Loucy (cell line): ENCODE data around the gene ACP7.

Source experiments
- EZH2phosphoT487 ChIP-seq: fragments of 200-600 bp; IDR thresholded peaks from 2 replicates; pipeline ENCODE4 v1.6.1; 2018; ENCODE audit warnings: antibody characterized with exemption, mild to moderate bottlenecking, moderate library complexity, borderline replicate concordance
- TF ChIP-seq, protein P1 (sequence below): fragments of 200-600 bp; sonication (generic); conservative IDR thresholded peaks from 2 replicates; pipeline ENCODE4 v1.5.1; 2014; ENCODE audit warnings: mild to moderate bottlenecking, antibody characterized with exemption, low read length

GRCh38 chr19:39074205-39074692, 9.9 kb upstream of the ACP7 start:
- TF ChIP-seq, protein P1, sequence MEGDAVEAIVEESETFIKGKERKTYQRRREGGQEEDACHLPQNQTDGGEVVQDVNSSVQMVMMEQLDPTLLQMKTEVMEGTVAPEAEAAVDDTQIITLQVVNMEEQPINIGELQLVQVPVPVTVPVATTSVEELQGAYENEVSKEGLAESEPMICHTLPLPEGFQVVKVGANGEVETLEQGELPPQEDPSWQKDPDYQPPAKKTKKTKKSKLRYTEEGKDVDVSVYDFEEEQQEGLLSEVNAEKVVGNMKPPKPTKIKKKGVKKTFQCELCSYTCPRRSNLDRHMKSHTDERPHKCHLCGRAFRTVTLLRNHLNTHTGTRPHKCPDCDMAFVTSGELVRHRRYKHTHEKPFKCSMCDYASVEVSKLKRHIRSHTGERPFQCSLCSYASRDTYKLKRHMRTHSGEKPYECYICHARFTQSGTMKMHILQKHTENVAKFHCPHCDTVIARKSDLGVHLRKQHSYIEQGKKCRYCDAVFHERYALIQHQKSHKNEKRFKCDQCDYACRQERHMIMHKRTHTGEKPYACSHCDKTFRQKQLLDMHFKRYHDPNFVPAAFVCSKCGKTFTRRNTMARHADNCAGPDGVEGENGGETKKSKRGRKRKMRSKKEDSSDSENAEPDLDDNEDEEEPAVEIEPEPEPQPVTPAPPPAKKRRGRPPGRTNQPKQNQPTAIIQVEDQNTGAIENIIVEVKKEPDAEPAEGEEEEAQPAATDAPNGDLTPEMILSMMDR: no peak
- no peak for TF ChIP-seq EZH2phosphoT487
